Uterus (tissue), 4 donors: ENCODE results near the gene LRRC28. TPM values are rescaled to one million over a fixed set of nuclear protein-coding genes. Genes with fewer than 3 reads are reported as not detected.

ENCODE experiments used
- DNase-seq, 2 donors: peaks; one replicate each; pipeline ENCODE4 v3.0.0-alpha.2; 2019 to 2020
- H3K27ac ChIP-seq, 2 donors: fragments of 200-600 bp; sonication (generic); 1 replicate in 1 of 2; 2 replicates in 1 of 2; pipeline ENCODE4 v1.5.1; 2016 to 2018
- H3K27me3 ChIP-seq, 2 donors: fragments of 200-600 bp; sonication (generic); one replicate each; pipeline ENCODE4 v1.5.1; 2018 to 2019; ENCODE audit warnings: control low read depth in 1 of 2
- H3K36me3 ChIP-seq, 2 donors: fragments of 200-600 bp; sonication (generic); one replicate each; pipeline ENCODE4 v1.5.1; 2019; ENCODE audit warnings: control low read depth in 1 of 2
- H3K4me1 ChIP-seq, 2 donors: fragments of 200-600 bp; sonication (generic); one replicate each; pipeline ENCODE4 v1.5.1; 2018 to 2019; ENCODE audit warnings: control low read depth in 1 of 2
- H3K4me3 ChIP-seq, 2 donors: fragments of 200-600 bp; sonication (generic); 1 replicate in 1 of 2; 2 replicates in 1 of 2; pipeline ENCODE4 v1.5.1; 2018 to 2019; ENCODE audit warnings: mild to moderate bottlenecking in 1 of 2
- H3K9me3 ChIP-seq, 2 donors: fragments of 200-600 bp; sonication (generic); one replicate each; pipeline ENCODE4 v1.5.1; 2019; ENCODE audit warnings: control low read depth in 1 of 2
- CTCF ChIP-seq, 4 experiments: fragments of 200-600 bp in 2 of 4; fragments of 450-650 bp in 2 of 4; sonication (generic) in 2 of 4; IDR thresholded peaks; one replicate each; pipeline ENCODE4 v1.5.1; 2016 to 2019; ENCODE audit warnings: antibody characterized with exemption in 4 of 4, mild to moderate bottlenecking in 2 of 4, moderate library complexity in 1 of 4
- POLR2A ChIP-seq, 2 donors: fragments of 450-650 bp; IDR thresholded peaks; one replicate each; pipeline ENCODE4 v1.6.1; 2016; ENCODE audit warnings: antibody characterized with exemption in 2 of 2, mild to moderate bottlenecking in 1 of 2, moderate library complexity in 1 of 2
- intact Hi-C: fragments of 100-400 bp; cut with DNase I; formaldehyde crosslinking; loops from one replicate; pipeline ENCODE4 v1.15.1; 2023; ENCODE audit warnings: low total_unique reads
- total RNA-seq, 4 donors: library from RNA; depleted of rRNA in 3 of 4; stranded (reverse); fragments of >200 nt in 3 of 4; gene quantifications; one replicate each; pipeline versions ENCODE4 v1.1.0 to v1.2.4, GENCODE V29; 2014 to 2023
- donor health status: DM: yes; HTN: yes; CAD: no.

Gene LRRC28
- total RNA-seq, 4 donors from 2014 or later = 28.8 to 50.3 (median 35.5) TPM

GRCh38 chr15:99424978-99425656 lies 173.8 kb downstream of the LRRC28 start:
- Histone ChIP-seq H3K27ac (peak overlapping the region; percentile 74 to 75), H3K36me3 (no peaks in the 10 kb centered on the region), H3K4me3 (no peak overlapping the region), H3K27me3 (no peaks in the 10 kb centered on the region), H3K9me3 (no peaks in the 10 kb centered on the region), H3K4me1 (peaks cover 0 to 16% of the 10 kb centered on the region in 2 donors)
- intact Hi-C loops = no loop called here
- DNase-seq = peak; percentile 54 to 80
- no peak for TF ChIP-seq CTCF (IDR thresholded peaks at IDR 0.05)
- TF ChIP-seq POLR2A (IDR thresholded peaks at IDR 0.05) = no peak

- peak; percentile 19 to 42 for DNase-seq
- no peak for TF ChIP-seq POLR2A (IDR thresholded peaks at IDR 0.05)
- TF ChIP-seq CTCF (IDR thresholded peaks at IDR 0.05) = no peak
- Histone ChIP-seq H3K36me3 (no peaks in the 10 kb centered on the region), H3K9me3 (no peaks in the 10 kb centered on the region), H3K27ac (peak overlapping the region; percentile 74 to 75), H3K27me3 (no peaks in the 10 kb centered on the region), H3K4me3 (no peak overlapping the region), H3K4me1 (peaks cover 0 to 16% of the 10 kb centered on the region in 2 donors)
- intact Hi-C loops = no loop called here
These were observed 174.5 kb downstream of the LRRC28 start for GRCh38 chr15:99425657-99426301.

GRCh38 chr15:99426431-99427105 lies 175.3 kb downstream of the LRRC28 start:
- H3K9me3 ChIP-seq = no peaks in the 10 kb centered on the region
- TF ChIP-seq CTCF (IDR thresholded peaks at IDR 0.05) (no peak), POLR2A (IDR thresholded peaks at IDR 0.05) (no peak)
- no peak overlapping the region for H3K4me3 ChIP-seq
- peaks cover 0 to 16% of the 10 kb centered on the region in 2 donors for H3K4me1 ChIP-seq
- H3K27ac ChIP-seq = peak overlapping the region; percentile 74 to 75
- no peaks in the 10 kb centered on the region for H3K27me3 ChIP-seq
- no peaks in the 10 kb centered on the region for H3K36me3 ChIP-seq
- intact Hi-C loops = no loop called here
- DNase-seq = peak; percentile 13 to 19

GRCh38 chr15:99427210-99427609 lies 175.9 kb downstream of the LRRC28 start:
- Histone ChIP-seq H3K9me3 (no peaks in the 10 kb centered on the region), H3K4me1 (peaks cover 0 to 16% of the 10 kb centered on the region in 2 donors), H3K4me3 (no peak overlapping the region), H3K27me3 (no peaks in the 10 kb centered on the region), H3K27ac (no peak overlapping the region), H3K36me3 (no peaks in the 10 kb centered on the region)
- intact Hi-C loops = no loop called here
- TF ChIP-seq POLR2A (IDR thresholded peaks at IDR 0.05) (no peak), CTCF (IDR thresholded peaks at IDR 0.05) (no peak)
- peak in 1 of 2 donors; percentile 10 for DNase-seq
